GM12891 (cell line): ENCODE results near the gene FUCA1.
"Not testable (repeated sequence)": the region's sequence is repeated elsewhere in the genome, so short reads cannot be mapped to it uniquely, and the experiment has no call there.

Experiments
- DNase-seq: peaks from one replicate; pipeline ENCODE4 v3.0.0; 2011; ENCODE audit warnings: low spot score; ENCODE audit not compliant: insufficient read length
- FAIRE-seq: peaks from 2 replicates; lab custom pipeline; 2011; peaks lifted over from hg19 to GRCh38; lab: Jason Lieb, UNC
- PAX5 ChIP-seq: IDR thresholded peaks from 2 replicates; pipeline ENCODE4 v1.6.1; 2011; ENCODE audit warnings: low read length, moderate library complexity, mild to moderate bottlenecking; ENCODE audit not compliant: insufficient read depth, severe bottlenecking
- POLR2A ChIP-seq: IDR thresholded peaks from 2 replicates; pipeline ENCODE4 v1.6.1; 2011; ENCODE audit warnings: low read depth, low read length, control low read depth
- POLR2AphosphoS5 ChIP-seq: IDR thresholded peaks from 2 replicates; pipeline ENCODE4 v1.6.1; 2011; ENCODE audit warnings: low read depth, low read length, control low read depth
- POU2F2 ChIP-seq: IDR thresholded peaks from 2 replicates; pipeline ENCODE4 v1.6.1; 2011; ENCODE audit warnings: low read depth, mild to moderate bottlenecking, control low read depth, low read length, moderate library complexity
- SPI1 ChIP-seq: IDR thresholded peaks from 2 replicates; pipeline ENCODE4 v1.6.1; 2011; ENCODE audit warnings: low read depth, low read length, control low read depth
- TAF1 ChIP-seq: IDR thresholded peaks from 2 replicates; pipeline ENCODE4 v1.6.1; 2011; ENCODE audit warnings: low read depth, low read length, control low read depth

FUCA1 gene

DNA sequence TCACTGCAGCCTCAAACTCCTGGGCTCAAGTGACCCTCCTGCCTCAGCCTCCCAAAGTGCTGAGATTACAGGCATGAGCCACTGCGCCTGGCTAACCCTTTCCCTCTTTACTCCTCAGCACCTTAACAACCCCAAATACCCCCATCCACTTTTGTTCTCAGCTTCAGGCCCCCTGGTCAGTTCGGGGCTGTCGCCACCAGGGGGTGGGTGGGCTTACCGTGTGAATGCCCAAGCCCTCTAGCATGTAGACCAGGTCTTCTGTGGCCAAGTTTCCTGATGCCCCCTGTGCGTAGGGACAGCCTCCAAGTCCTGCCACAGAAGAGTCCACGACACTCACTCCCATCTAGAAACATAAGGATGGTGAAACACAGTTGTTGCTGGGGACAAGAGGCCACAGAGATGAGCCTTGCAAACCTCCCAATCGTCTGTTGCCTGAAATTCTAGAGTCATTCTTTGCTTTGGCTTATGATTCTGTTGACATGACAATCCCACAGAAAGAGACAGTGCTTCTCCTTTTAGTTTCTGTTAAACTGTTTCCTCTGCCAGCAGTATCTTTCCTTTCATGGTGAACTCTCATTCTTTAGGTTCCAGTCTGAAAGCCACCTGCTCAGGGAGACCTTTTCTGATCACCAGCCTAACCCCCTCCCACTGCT, 63.8 kb downstream of the FUCA1 start:
- no peak for FAIRE-seq
- DNase-seq = no peak
- TF ChIP-seq TAF1 (no peak), SPI1 (no peak), POLR2A (no peak), PAX5 (no peak), POLR2AphosphoS5 (no peak), POU2F2 (no peak)

DNA sequence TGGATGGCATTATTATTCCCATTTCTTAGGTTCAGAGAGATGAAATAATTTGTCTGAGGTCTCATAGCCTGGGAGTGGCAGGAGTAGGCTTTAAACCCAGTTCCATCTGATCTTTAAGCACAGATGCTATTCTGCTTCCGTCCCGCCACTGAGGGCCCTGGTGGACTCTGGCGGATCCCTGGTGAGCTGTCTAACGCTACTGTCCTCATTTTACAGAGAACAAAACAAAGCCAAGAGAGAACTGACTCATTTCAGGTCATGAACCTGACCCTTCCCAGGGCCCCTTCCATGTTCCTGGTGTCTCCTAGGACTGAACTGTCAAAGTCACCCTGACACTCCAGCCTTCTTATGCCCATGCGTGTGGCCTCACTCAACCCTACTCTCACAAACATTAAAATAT, 64.4 kb downstream of the FUCA1 start:
- no peak for DNase-seq
- no peak for FAIRE-seq
- TF ChIP-seq PAX5 = no peak
- TF ChIP-seq SPI1 = no peak
- TF ChIP-seq POU2F2 = no peak
- TF ChIP-seq TAF1 = no peak
- no peak for TF ChIP-seq POLR2AphosphoS5
- no peak for TF ChIP-seq POLR2A

DNA sequence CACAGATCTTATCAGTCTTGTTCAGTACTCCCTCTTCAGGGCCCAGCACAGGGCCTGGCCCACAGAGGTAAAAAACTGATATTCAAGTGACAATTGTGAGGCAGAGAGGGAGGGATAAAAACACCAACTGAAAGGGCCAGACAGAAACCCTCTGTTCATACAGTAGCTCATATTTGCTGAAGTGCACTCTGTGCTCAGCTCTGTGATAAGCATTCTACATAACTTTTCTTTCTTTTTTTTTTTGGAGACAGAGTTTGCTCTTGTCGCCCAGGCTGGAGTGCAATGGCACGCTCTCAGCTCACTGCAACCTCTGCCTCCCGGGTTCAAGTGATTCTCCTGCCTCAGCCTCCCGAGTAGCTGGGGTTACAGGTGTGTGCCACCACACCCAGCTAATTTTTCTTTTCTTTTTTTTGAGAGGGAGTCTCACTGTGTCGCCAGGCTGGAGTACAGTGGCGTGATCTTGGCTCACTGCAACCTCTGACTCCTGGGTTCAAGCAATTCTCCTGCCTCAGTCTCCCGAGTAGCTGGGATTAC, 65.2 kb downstream of the FUCA1 start:
- FAIRE-seq, DNase-seq: not testable (repeated sequence)

DNA sequence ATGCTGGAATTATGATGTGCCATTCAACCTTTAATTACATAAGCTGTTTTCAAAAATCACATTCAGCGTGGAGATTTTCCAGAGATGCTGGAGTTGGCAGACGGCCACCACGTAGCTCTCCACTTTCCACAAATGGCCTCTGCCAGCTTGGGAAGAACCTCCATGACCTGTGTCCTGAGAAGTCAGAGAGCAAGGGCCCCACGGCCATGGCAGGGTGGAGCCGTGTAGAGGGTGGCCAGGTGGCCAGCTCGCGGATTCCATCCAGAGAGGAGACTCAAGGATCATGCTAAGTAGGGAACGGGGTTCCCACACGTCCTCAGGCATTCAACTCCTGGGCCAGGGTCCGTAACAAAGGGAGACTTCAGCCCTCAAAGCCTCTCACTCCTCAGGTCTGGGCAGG, 66.2 kb downstream of the FUCA1 start:
- no peak for FAIRE-seq
- TF ChIP-seq PAX5 = no peak
- no peak for TF ChIP-seq POLR2A
- TF ChIP-seq SPI1 = no peak
- no peak for TF ChIP-seq POU2F2
- no peak for TF ChIP-seq TAF1
- no peak for TF ChIP-seq POLR2AphosphoS5

DNA sequence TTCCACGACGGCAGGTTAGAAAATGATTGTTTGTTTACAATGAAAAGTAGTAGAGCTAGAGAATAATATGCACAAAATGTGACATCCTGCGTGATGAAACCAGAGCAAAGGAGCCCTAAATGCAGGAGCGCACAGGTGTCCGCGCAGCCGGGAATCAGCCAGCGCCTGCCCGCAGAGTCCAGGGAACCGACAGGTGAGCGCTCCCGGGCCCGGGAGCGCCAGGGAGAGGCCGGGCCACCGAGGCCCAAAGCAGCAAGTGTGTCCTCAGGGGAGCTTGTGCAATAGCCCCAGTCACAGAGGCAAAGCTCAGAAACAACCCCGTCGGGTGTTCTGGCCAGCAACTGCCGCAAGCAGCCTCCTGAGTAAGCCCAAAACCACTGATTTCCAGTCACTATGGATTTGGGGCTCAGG, 66.7 kb downstream of the FUCA1 start:
- DNase-seq (no peak), FAIRE-seq (peak; percentile 38)
- TF ChIP-seq TAF1 = no peak
- TF ChIP-seq POU2F2 = no peak
- no peak for TF ChIP-seq POLR2A
- TF ChIP-seq SPI1 = no peak
- TF ChIP-seq PAX5 = no peak
- TF ChIP-seq POLR2AphosphoS5 = no peak

More for the DNA sequence above, 66.2 kb downstream of the FUCA1 start:
- no peak for DNase-seq

DNA sequence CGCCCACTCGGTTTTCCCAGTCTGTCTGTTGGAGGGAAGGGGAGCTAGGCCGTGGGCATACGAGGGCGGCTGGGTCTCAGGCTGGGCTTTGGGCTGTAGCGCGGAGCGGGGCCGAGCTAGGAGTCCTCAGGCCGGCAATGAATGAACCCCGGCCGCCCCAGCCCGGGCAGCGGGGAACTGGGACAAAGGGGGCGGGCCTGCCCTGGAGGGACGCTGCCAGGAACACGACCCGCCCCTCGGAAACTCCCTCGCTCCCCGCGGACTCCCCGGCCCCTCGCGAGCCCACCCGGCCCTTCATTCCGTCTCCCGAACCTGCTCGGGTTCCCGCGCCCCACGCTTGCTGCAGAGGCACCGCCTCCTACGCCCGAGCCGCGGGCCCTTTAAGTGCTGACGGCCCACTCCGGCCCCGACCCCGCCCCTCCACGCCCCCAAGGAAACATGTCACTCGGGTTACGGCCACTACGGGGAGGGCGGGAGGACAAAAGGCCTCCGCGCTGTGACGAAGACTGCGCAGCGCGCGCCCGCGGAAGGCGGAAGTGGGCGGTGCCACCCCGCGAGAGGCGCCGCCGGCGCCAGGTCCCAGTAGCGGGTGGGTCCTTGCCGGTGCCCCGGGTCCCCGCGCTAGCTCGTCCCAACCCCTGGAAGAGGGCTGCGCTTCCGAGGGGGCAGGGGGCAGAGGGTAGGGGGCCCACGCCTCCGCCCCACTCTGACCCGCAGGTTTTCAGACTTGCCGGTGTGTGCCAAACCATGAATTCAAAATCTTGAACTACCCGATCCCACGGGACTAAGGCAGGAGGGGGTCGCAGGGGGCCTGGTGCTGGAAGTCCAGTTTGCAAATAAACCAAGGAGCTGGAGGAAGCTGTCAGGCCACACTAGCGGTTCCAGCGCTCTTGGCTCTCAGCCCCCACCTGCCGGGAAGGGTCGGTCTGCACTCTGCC, 67.4 kb downstream of the FUCA1 start, which contains the start of gene GALE:
Gene GALE (minus strand): TSS at position 355 of the 938 bp plus-strand sequence. CDS start 1,747 bp downstream, outside the sequence.
- peak; percentile 99 for DNase-seq
- FAIRE-seq = peak; percentile 99

DNA sequence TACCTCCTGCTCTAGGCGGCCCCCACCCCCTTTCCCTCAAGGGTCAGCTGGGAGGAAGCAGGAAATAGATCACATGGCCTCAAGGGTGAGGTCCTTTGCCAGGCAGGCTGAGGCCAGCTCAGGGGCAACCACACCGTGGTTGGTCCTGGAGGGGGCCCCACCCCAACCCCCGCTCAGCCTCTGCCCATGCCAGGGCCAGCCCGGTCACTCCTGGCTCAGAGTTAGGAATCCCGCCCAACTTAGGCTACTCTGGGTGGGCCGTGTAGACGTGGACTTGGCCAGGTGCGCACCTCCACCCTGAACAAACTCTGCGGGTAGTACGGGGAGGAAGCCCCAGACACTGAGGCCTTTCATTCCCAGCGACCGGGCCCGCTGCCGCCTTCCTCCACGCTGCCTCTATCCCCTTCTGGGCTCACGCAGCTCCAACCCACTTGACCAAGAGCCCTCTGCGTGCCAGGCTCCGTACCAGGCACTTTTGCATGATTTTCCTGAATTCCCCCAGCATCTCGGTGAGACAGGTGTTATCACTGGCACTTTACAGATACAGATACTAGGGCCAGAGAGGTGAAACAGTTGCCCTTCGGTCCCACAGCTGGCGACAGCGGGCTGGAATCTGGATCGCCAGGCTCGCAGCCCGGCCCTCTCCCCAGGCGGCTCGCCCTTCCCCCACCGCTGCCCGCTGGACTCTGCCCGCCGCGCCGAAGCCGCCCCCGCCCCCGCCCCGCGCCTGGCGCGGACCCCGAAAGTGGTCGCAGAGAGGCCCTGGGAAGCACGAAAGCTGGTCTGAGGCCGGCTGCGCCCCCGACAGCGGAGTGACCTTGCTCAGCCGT, 68.3 kb downstream of the FUCA1 start:
- peak; percentile 50; the same call in 1 of the 2 replicates for TF ChIP-seq POLR2A
- TF ChIP-seq SPI1 = no peak
- peak; percentile 47 for DNase-seq
- FAIRE-seq = peak; percentile 84

More for the DNA sequence above, 67.4 kb downstream of the FUCA1 start, which contains the start of gene GALE:
- peak; percentile 70; the same call in 1 of the 2 replicates for TF ChIP-seq TAF1
- peak; percentile 71; the same call in 1 of the 2 replicates for TF ChIP-seq POLR2AphosphoS5
- no peak for TF ChIP-seq PAX5
- peak; percentile 63; the same call in 1 of the 2 replicates for TF ChIP-seq POU2F2
- peak; percentile 80 for TF ChIP-seq SPI1
- peak; percentile 79 for TF ChIP-seq POLR2A

DNA sequence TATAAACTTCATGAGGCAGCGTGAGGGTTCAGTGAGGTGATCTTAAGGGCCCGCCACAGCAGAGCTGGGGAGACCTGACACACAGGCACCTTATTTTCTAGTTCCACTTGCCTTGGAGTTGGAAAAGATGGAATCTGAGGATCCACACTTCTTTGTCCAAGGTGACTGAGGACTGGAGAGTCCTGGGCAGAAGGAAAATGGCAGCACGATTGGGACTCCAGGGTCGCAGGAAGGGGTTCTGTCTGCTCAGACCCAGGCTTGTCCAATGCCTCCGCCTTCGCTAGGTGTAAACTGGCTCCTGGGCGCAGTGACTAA, 68.9 kb downstream of the FUCA1 start:
- FAIRE-seq = no peak
- DNase-seq = no peak
- TF ChIP-seq POLR2AphosphoS5 (no peak; the same call in 1 of the 2 replicates), SPI1 (no peak)

DNA sequence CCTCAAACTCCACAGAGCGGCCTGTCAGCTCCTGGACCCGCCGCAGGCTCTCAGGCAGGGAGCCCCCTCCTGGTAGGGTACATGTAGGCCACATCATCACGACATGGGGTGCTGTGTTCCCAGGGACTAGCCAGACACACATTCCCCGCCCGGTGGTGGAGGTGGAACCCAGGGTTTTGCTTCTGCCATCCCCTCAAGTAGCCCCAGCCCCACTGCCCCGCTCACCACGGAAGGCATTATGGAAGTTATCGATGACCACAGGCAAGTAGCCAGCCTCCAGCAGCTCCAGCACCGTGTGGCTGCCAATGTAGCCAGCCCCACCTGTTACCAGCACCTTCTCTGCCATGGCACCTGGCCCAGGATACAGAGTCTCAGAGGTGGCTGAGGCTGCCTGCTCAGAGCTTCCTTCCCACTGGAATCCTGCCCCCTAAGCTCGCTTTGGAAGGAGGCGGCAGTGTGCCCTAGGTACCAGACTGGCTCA, 69.4 kb downstream of the FUCA1 start:
- DNase-seq (no peak), FAIRE-seq (no peak)

More for the DNA sequence above, 69.4 kb downstream of the FUCA1 start:
- TF ChIP-seq SPI1 (no peak), POLR2AphosphoS5 (no peak), POLR2A (no peak), TAF1 (no peak)
